H1 (cell line): ENCODE measurements around the gene CIT. TPM values are rescaled to one million over a fixed set of nuclear protein-coding genes. Genes with fewer than 3 reads are reported as not detected.

Experiments used
- CBX5 ChIP-seq: fragments of 300-800, 300-1000 bp; sonication (generic); IDR thresholded peaks from 2 replicates; pipeline ENCODE4 v1.7.1; 2016; ENCODE audit warnings: antibody characterized with exemption, low read length, low read depth
- GTF2F1 ChIP-seq: IDR thresholded peaks from 2 replicates; pipeline ENCODE4 v1.6.1; 2012; ENCODE audit warnings: low read depth, low read length, improper control_type of control experiment, borderline replicate concordance
- KDM4A ChIP-seq: IDR thresholded peaks from one replicate; pipeline ENCODE4 v1.7.1; 2012; ENCODE audit warnings: low read depth, mild to moderate bottlenecking, moderate library complexity, low read length, inconsistent platforms; ENCODE audit not compliant: severe bottlenecking
- polyA plus RNA-seq, 7 experiments: library from polyadenylated mRNA; depleted of rRNA in 3 of 7; stranded (reverse) in 5 of 7; unstranded in 2 of 7; fragments of >200 nt in 5 of 7; fragments of 200-250 nt in 2 of 7; gene quantifications; 1 replicate in 5 of 7; 2 replicates in 1 of 7; 4 replicates in 1 of 7; pipeline versions ENCODE4 v1.2.1 to v1.2.3, GENCODE V29; 2011 to 2013; ENCODE audit warnings: missing spikeins in 2 of 7, mixed read lengths in 2 of 7
- total RNA-seq: library from RNA; stranded (reverse); fragmentation: NEBNext Ultra II Directional; extraction: Animal tissue kit (Norgen Biotek cat#: 25700); gene quantifications from 2 replicates; pipeline ENCODE4 v1.2.1, GENCODE V29; 2021

CIT gene
- total and polyA plus RNA-seq, 2 of the 8 experiments (the other 6 are each of a cell fraction or from before 2014, with no cell fraction given), result 17.1 to 60.9 TPM

GRCh38 chr12:119857041-119857591 is 20.0 kb downstream of the CIT start (continued):
- TF ChIP-seq KDM4A, result no peak
- TF ChIP-seq CBX5, result no peak
- no peak for TF ChIP-seq GTF2F1
